HepG2 (cell line): ENCODE measurements around the gene CNPY4. TPM values are rescaled to one million over a fixed set of nuclear protein-coding genes. Genes with fewer than 3 reads are reported as not detected.

Experiments
- CBX1 ChIP-seq: IDR thresholded peaks from one replicate; pipeline ENCODE4 v1.6.1; 2016; ENCODE audit warnings: antibody characterized with exemption, low read depth
- FOXK2 ChIP-seq: fragments of 450-650 bp; IDR thresholded peaks from 2 replicates; pipeline ENCODE4 v1.6.1; 2016
- GATAD1 ChIP-seq: IDR thresholded peaks from 2 replicates; pipeline ENCODE4 v1.6.1; 2016; ENCODE audit warnings: missing genetic modification reagents, missing compliant biosample characterization
- HES4 ChIP-seq: sonication (generic); formaldehyde crosslinking; IDR thresholded peaks from 2 replicates; pipeline ENCODE4 v1.9.0; 2021; ENCODE audit warnings: mild to moderate bottlenecking, missing genetic modification reagents, borderline replicate concordance
- HOXA5 ChIP-seq: sonication (generic); formaldehyde crosslinking; IDR thresholded peaks from 2 replicates; pipeline ENCODE4 v1.4.0; 2020; ENCODE audit warnings: missing genetic modification reagents
- KLF11 ChIP-seq: IDR thresholded peaks from 2 replicates; pipeline ENCODE4 v1.6.1; 2016; ENCODE audit warnings: missing compliant biosample characterization
- NPAS2 ChIP-seq: sonication (generic); formaldehyde crosslinking; IDR thresholded peaks from 2 replicates; pipeline ENCODE4 v1.8.0; 2022; ENCODE audit warnings: mild to moderate bottlenecking, missing genetic modification reagents, borderline replicate concordance
- PHB2 ChIP-seq: fragments of 450-650 bp; IDR thresholded peaks from 2 replicates; pipeline ENCODE4 v1.6.1; 2018; ENCODE audit not compliant: partially characterized antibody
- POLR2A ChIP-seq, 2 experiments: IDR thresholded peaks; 2 replicates each; pipeline ENCODE4 v1.6.1; 2011; ENCODE audit warnings: low read depth in 2 of 2, low read length in 2 of 2, mild to moderate bottlenecking in 1 of 2, moderate library complexity in 1 of 2; ENCODE audit not compliant: insufficient read depth in 1 of 2
- ZNF234 ChIP-seq: sonication (generic); formaldehyde crosslinking; conservative IDR thresholded peaks from 2 replicates; pipeline ENCODE4 v1.5.1; 2020; ENCODE audit warnings: mild to moderate bottlenecking, missing genetic modification reagents
- ZNF879 ChIP-seq: sonication (generic); formaldehyde crosslinking; IDR thresholded peaks from 2 replicates; pipeline ENCODE4 v1.8.1; 2023; ENCODE audit warnings: missing genetic modification reagents
- polyA plus RNA-seq, 8 experiments: library from polyadenylated mRNA; depleted of rRNA in 3 of 8; stranded (reverse) in 7 of 8; unstranded in 1 of 8; fragments of >200 nt; fragmentation: Illumina TruSeq in 4 of 8; extraction: Trizol in 4 of 8; gene quantifications; 2 replicates each; pipeline versions ENCODE4 v1.2.1 to v1.2.3, GENCODE V29; 2011 to 2016; ENCODE audit warnings: low read depth in 4 of 8, missing spikeins in 1 of 8, mixed read lengths in 1 of 8; ENCODE audit not compliant: insufficient read depth in 1 of 8
- total RNA-seq, 5 experiments: library from RNA; depleted of rRNA; stranded (reverse); fragments of >200 nt; fragmentation: Illumina TruSeq; extraction: Trizol; gene quantifications; 2 replicates each; pipeline ENCODE4 v1.2.3, GENCODE V29; 2016; ENCODE audit warnings: low read depth in 1 of 5
- TF ChIP-seq, protein P1 (sequence below): sonication (generic); formaldehyde crosslinking; IDR thresholded peaks from 2 replicates; pipeline ENCODE4 v1.4.0; 2020; ENCODE audit warnings: mild to moderate bottlenecking, missing genetic modification reagents, borderline replicate concordance
- TF ChIP-seq, protein P2 (sequence below): sonication (generic); formaldehyde crosslinking; IDR thresholded peaks from 2 replicates; pipeline ENCODE4 v1.4.0; 2020; ENCODE audit warnings: missing genetic modification reagents
- TF ChIP-seq, protein P3 (sequence below): sonication (generic); formaldehyde crosslinking; IDR thresholded peaks from 2 replicates; pipeline ENCODE4 v1.4.0; 2020; ENCODE audit warnings: missing genetic modification reagents
- TF ChIP-seq, protein P4 (sequence below): sonication (generic); formaldehyde crosslinking; conservative IDR thresholded peaks from 2 replicates; pipeline ENCODE4 v1.4.0; 2020; ENCODE audit warnings: mild to moderate bottlenecking, missing genetic modification reagents, moderate library complexity
- TF ChIP-seq, protein P5 (sequence below): sonication (generic); formaldehyde crosslinking; IDR thresholded peaks from 2 replicates; pipeline ENCODE4 v1.4.0; 2020; ENCODE audit warnings: missing genetic modification reagents; ENCODE audit errors: not compliant biosample characterization

Gene CNPY4
- total and polyA plus RNA-seq, 2 of the 13 experiments (the other 11 are each of a cell fraction or from before 2014, with no cell fraction given), result 6.2 to 12.7 TPM

DNA sequence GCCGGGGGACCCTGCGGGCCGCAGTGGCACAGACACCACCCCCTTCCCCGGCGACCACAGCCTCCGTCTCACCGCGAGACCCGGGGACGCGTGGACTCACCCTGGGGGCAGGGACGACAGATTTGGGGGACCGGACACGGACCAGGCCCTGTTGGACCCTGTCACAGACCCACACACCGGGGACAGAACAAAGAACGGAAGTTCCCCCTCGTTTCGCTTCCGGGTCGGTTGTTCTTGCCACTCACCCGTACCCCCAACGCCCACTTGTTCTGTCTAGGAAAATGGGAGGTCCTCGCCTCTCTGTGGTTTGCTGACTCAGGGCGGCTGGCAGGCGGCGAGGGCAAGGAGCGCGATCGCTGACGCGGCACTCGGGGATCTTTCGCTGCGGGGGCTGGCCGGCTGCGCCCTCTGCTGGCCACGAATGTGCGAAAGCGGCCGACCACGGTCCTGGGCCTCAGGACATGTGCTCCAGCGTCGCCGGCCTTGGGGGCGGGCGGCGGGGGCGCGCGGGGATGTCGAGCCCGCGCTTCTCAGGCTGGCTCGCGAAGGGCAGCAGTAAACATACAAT lies 37.8 kb upstream of the CNPY4 start, which contains the start of gene ZNF3 (continued):
- TF ChIP-seq, protein P1, sequence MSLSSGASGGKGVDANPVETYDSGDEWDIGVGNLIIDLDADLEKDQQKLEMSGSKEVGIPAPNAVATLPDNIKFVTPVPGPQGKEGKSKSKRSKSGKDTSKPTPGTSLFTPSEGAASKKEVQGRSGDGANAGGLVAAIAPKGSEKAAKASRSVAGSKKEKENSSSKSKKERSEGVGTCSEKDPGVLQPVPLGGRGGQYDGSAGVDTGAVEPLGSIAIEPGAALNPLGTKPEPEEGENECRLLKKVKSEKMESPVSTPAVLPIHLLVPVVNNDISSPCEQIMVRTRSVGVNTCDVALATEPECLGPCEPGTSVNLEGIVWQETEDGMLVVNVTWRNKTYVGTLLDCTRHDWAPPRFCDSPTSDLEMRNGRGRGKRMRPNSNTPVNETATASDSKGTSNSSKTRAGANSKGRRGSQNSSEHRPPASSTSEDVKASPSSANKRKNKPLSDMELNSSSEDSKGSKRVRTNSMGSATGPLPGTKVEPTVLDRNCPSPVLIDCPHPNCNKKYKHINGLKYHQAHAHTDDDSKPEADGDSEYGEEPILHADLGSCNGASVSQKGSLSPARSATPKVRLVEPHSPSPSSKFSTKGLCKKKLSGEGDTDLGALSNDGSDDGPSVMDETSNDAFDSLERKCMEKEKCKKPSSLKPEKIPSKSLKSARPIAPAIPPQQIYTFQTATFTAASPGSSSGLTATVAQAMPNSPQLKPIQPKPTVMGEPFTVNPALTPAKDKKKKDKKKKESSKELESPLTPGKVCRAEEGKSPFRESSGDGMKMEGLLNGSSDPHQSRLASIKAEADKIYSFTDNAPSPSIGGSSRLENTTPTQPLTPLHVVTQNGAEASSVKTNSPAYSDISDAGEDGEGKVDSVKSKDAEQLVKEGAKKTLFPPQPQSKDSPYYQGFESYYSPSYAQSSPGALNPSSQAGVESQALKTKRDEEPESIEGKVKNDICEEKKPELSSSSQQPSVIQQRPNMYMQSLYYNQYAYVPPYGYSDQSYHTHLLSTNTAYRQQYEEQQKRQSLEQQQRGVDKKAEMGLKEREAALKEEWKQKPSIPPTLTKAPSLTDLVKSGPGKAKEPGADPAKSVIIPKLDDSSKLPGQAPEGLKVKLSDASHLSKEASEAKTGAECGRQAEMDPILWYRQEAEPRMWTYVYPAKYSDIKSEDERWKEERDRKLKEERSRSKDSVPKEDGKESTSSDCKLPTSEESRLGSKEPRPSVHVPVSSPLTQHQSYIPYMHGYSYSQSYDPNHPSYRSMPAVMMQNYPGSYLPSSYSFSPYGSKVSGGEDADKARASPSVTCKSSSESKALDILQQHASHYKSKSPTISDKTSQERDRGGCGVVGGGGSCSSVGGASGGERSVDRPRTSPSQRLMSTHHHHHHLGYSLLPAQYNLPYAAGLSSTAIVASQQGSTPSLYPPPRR, result peak; percentile 87
- TF ChIP-seq POLR2A (IDR thresholded peaks at IDR 0.05; ENCODE audit: insufficient read depth in 1 of 2, low read depth in 2 of 2, low read length in 2 of 2) (peak; percentile 87 to 91), CBX1 (peak; percentile 71), NPAS2 (no peak), ZNF234 (CRISPR knock-in tag) (no peak), ZNF879 (CRISPR knock-in tag) (peak; percentile 90; the same call in 1 of the 2 replicates), PHB2 (no peak), KLF11 (CRISPR knock-in tag) (peak; percentile 77; the same call in 1 of the 2 replicates), GATAD1 (CRISPR knock-in tag) (peak; percentile 96), HES4 (CRISPR knock-in tag) (peak; percentile 69; the same call in 1 of the 2 replicates), HOXA5 (peak; percentile 60), FOXK2 (peak; percentile 50; the same call in 1 of the 2 replicates)
- TF ChIP-seq, protein P2, sequence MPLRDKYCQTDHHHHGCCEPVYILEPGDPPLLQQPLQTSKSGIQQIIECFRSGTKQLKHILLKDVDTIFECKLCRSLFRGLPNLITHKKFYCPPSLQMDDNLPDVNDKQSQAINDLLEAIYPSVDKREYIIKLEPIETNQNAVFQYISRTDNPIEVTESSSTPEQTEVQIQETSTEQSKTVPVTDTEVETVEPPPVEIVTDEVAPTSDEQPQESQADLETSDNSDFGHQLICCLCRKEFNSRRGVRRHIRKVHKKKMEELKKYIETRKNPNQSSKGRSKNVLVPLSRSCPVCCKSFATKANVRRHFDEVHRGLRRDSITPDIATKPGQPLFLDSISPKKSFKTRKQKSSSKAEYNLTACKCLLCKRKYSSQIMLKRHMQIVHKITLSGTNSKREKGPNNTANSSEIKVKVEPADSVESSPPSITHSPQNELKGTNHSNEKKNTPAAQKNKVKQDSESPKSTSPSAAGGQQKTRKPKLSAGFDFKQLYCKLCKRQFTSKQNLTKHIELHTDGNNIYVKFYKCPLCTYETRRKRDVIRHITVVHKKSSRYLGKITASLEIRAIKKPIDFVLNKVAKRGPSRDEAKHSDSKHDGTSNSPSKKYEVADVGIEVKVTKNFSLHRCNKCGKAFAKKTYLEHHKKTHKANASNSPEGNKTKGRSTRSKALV (CRISPR knock-in tag), result no peak
- TF ChIP-seq, protein P3, sequence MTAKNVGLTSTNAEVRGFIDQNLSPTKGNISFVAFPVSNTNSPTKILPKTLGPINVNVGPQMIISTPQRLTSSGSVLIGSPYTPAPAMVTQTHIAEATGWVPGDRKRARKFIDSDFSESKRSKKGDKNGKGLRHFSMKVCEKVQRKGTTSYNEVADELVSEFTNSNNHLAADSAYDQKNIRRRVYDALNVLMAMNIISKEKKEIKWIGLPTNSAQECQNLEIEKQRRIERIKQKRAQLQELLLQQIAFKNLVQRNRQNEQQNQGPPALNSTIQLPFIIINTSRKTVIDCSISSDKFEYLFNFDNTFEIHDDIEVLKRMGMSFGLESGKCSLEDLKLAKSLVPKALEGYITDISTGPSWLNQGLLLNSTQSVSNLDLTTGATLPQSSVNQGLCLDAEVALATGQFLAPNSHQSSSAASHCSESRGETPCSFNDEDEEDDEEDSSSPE (CRISPR knock-in tag), result peak; percentile 91
- TF ChIP-seq, protein P4, sequence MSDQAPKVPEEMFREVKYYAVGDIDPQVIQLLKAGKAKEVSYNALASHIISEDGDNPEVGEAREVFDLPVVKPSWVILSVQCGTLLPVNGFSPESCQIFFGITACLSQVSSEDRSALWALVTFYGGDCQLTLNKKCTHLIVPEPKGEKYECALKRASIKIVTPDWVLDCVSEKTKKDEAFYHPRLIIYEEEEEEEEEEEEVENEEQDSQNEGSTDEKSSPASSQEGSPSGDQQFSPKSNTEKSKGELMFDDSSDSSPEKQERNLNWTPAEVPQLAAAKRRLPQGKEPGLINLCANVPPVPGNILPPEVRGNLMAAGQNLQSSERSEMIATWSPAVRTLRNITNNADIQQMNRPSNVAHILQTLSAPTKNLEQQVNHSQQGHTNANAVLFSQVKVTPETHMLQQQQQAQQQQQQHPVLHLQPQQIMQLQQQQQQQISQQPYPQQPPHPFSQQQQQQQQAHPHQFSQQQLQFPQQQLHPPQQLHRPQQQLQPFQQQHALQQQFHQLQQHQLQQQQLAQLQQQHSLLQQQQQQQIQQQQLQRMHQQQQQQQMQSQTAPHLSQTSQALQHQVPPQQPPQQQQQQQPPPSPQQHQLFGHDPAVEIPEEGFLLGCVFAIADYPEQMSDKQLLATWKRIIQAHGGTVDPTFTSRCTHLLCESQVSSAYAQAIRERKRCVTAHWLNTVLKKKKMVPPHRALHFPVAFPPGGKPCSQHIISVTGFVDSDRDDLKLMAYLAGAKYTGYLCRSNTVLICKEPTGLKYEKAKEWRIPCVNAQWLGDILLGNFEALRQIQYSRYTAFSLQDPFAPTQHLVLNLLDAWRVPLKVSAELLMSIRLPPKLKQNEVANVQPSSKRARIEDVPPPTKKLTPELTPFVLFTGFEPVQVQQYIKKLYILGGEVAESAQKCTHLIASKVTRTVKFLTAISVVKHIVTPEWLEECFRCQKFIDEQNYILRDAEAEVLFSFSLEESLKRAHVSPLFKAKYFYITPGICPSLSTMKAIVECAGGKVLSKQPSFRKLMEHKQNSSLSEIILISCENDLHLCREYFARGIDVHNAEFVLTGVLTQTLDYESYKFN (CRISPR knock-in tag), result peak; percentile 71
- TF ChIP-seq, protein P5, sequence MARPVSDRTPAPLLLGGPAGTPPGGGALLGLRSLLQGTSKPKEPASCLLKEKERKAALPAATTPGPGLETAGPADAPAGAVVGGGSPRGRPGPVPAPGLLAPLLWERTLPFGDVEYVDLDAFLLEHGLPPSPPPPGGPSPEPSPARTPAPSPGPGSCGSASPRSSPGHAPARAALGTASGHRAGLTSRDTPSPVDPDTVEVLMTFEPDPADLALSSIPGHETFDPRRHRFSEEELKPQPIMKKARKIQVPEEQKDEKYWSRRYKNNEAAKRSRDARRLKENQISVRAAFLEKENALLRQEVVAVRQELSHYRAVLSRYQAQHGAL (CRISPR knock-in tag), result no peak
